GM12865 (cell line): Measurements from ENCODE around the gene DHRS9.

Experiments
- DNase-seq: peaks from one replicate; pipeline ENCODE4 v3.0.0; 2010; ENCODE audit warnings: low read depth
- H3K4me3 ChIP-seq: 2 replicates; pipeline ENCODE4 v1.5.1; 2011; ENCODE audit warnings: mild to moderate bottlenecking, low read depth, low read length, control low read depth
- CTCF ChIP-seq: IDR thresholded peaks from 2 replicates; pipeline ENCODE4 v1.5.1; 2011; ENCODE audit warnings: low read length, control low read depth, low read depth, inconsistent platforms; ENCODE audit not compliant: insufficient read depth; ENCODE audit errors: missing control alignments

The DHRS9 gene

GRCh38 chr2:169095621-169096105 is 26.3 kb downstream of the DHRS9 start:
- no peak for DNase-seq
- no peak overlapping the region for H3K4me3 ChIP-seq
- TF ChIP-seq CTCF, result no peak

DNA sequence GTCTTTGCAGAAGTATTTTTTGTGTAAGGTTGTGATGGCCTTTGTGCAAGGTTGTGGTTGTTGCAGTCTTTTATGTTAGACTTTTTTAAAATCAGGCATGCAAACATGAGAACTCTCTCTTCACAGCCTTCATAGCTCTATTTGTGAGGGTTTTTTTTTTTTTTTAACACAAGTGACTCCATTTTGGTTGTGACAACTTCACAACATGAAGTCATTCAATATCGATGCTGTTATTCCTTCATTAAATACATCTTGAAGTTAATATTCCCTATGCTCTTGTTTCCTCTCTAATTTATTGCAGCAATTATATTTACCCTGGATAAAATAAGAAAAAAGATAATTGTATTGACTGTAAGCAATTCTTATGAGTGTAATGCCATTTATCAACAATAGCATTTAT is 35.5 kb downstream of the DHRS9 start:
- no peak for DNase-seq
- no peak for TF ChIP-seq CTCF
- H3K4me3 ChIP-seq, result no peak overlapping the region

- no peak for TF ChIP-seq CTCF
Observed at GRCh38 chr2:169105476-169105875, 36.1 kb downstream of the DHRS9 start.

DNA sequence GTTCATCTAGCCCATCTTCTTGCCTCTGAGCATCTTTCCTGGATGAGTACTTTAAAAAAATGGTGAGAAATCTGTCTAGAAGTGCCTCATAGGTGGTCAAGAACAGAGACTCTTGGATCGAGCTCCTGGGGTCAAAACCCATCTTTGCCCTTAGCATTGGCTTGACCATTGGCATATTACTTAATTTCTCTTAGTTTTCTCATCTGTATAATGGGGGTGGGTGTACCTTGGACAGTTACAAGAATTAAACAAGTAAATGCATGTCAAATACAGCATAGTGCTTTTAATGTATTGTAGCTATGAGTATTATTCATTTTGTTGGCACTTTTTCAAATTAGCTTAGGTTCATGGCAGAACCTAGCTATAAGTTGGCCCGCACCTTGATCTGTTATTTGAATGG is 36.8 kb downstream of the DHRS9 start:
- no peak for DNase-seq
- H3K4me3 ChIP-seq, result no peak overlapping the region
- no peak for TF ChIP-seq CTCF

More at GRCh38 chr2:169105476-169105875, 36.1 kb downstream of the DHRS9 start:
- DNase-seq, result no peak
- H3K4me3 ChIP-seq, result no peak overlapping the region

GRCh38 chr2:169106563-169107545 is 37.5 kb downstream of the DHRS9 start:
- no peak overlapping the region for H3K4me3 ChIP-seq
- no peak for DNase-seq
- no peak for TF ChIP-seq CTCF

- DNase-seq, result peak; percentile 46
Observed at GRCh38 chr2:169107645-169108044, 38.3 kb downstream of the DHRS9 start.

More at GRCh38 chr2:169107645-169108044, 38.3 kb downstream of the DHRS9 start:
- no peak overlapping the region for H3K4me3 ChIP-seq
- no peak for TF ChIP-seq CTCF
